Stimulated activated CD8-positive, alpha-beta memory T cell treated with anti-CD3 and anti-CD28 coated beads, Interleukin-15, amount 100 ng/mL, for 24 hours (primary cell): ENCODE measurements around the gene EPC2.

Source experiments
- DNase-seq: peaks from one replicate; pipeline ENCODE4 v3.0.0-alpha.2; 2020; ENCODE audit warnings: low read depth

The EPC2 gene

GRCh38 chr2:148810081-148810480, 165.5 kb downstream of the EPC2 start:
- DNase-seq, result no peak

GRCh38 chr2:148812306-148812705, 167.8 kb downstream of the EPC2 start:
- no peak for DNase-seq

DNA sequence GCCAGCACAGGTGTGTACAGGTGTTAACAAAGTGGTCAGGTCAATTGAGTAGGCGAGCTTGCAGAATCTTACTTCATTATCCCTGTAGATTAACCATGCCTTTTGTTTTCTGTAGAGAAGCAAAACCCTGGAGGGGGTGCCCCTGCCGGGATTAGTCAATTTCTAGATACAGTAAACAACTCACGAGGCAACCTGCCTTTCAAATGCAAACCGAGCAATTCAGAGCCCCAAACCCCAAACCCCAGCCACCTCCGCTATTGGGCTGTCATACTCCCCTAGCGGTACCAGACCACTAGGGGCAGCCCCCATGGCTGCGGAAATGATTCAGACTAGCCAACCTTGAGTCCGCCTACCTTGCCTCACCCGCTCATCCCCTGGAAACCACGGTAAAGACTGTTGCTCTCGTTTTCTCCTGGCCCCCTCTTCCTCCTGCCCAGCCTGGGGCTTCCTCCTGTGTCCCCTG, 169.1 kb downstream of the EPC2 start:
- peak; percentile 29 for DNase-seq

- no peak for DNase-seq
Measured at GRCh38 chr2:148814143-148814859, 169.8 kb downstream of the EPC2 start.

DNA sequence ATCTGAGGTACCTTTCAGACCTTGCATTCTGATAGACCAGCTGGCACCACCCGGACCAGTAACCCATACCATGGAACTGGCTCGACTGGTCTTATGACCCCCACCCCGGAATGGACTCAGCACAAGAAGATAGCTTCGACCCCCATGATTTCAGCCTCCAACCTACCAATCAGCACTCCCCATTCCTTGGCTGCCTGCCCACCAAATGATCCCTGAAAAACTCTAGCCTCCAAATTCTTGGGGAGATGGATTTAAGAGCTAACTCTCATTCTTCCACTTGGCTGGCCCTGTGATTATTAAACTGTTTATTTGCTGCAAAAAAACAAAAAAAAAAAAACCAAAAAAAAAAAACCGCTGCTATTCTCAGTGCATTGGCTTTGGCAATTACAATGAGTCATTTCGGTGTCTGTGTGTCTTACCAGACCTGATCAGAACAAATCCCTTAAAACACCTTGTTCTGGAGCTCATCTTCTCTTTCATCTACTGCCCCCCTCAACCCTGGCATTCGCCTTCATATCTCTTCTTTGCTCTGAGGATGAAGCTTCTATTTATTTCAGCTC, 170.4 kb downstream of the EPC2 start:
- DNase-seq, result no peak

GRCh38 chr2:148816176-148816575, 171.6 kb downstream of the EPC2 start:
- no peak for DNase-seq

DNA sequence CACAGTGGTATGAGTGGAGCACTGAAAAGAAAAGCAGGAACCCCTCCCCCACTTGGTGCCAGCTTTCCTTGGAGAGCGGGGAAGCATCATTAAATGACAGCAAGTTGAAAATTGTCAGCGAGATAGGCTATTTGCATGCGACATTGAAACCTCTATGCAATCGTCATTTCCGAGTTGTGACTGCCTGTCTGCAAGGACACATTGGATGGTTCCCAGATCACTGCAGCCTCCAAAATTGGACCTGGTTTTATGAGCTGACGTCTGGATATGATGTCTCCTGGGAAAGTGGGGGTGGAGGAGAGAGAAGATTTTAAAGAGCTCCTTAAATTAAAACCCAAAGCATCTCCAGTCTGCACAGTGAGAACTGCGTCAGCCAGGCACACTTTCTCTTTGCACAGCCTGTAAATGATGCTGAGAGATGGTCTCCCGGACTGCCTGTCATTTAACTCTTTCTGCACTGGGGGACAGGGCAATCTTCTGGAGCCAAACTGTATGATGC, 172.7 kb downstream of the EPC2 start:
- DNase-seq, result no peak

DNA sequence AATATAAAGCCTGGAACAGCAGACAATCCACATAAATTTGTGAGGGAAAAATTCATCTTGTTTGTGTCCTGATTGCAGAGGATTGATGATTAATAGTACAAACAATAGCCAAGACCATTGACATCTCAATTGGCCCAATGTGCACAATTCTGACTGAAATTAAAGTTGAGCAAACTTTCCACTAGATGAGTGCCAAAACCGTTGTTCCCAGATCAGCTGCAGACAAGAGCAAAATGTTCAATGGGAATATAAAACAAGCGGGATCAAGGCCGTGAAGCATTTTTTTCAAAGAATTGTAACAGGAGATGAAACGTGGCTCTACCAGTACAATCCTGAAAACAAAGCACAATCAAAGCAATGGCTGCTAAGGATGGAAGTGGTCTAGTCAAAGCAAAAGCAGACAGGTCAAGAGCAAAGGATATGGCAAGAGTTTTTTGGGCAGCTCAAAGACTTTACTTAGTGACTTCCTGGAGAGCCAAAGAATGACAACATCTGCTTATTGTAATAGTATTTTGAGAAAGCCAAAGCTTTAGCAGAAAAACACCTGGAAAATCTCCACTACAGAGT, 174.6 kb downstream of the EPC2 start:
- no peak for DNase-seq

DNA sequence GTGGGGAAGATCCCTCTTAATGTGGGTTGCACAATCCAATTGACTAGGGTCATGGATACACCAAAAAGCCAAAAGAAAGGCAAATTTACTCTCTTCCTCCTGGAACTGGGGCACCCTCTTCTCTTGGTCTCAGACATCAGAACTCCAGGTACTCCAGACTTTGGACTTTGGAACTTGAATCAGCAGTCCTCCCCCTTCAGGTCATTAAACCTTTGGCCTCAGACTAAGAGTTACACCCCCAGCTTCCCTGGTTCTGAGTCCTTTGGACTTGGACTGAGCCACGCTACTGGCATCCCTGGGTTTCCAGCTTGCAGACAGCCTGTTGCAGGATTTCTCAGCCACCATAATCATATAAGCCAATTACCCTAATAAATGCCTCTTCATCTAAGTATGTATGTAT, 179.6 kb downstream of the EPC2 start:
- DNase-seq, result no peak

DNA sequence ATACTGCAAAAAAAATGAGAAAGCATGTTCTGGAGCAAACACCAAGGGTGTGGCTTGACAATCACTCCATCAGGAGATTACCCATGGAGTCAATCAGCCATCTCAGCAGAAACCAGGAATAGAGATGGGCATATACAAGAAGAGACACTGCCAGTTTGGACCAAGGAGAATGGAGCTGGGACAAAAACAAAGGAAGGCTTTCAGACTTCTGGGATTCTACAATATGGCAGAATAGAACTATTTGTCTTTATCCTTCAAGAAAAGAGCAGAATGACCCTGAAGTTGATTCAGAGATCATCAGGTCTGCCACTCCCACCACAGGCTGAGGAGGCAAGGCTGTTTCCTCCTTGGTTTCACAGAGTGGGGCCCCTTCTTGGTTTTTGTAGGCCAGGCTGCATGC, 182.2 kb downstream of the EPC2 start:
- no peak for DNase-seq

DNA sequence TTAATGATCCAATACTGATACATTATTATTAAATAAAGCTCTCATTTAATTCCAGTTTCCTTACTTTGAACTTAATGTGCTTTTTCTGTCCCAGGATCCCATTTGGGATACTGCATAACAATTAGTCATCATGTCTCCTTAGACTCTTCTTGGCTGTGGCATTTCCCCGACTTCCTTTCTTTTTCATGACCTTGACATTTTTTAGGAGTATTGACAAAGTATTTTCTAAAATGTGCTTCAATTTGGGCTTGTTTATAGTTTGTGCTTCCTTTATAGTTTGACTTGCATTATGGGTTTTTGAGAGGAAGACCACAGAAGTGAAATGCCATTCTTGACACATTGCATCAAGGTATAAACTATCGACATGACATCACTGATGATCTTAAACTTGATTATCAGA, 184.4 kb downstream of the EPC2 start:
- no peak for DNase-seq

- no peak for DNase-seq
Measured at GRCh38 chr2:148829618-148830017, 185.1 kb downstream of the EPC2 start.

DNA sequence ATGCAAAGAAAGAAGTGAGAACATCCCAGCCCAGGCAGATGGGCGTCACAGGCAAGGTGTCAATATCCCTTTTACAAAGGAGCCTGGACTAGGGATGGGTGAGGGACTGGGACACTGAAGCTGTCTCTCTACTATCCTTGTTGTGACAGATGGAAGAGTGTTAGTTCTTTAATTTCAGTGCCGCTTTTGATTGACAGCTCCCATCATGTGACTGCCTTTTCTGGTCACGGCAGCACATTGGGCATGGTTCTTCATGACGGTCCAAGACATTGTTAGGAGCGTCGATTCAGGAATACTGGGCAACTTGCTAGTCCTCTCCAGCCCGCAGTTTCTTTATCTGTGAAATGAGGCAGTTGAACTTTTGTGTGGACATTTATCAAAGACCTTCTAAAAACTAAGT, 188.1 kb downstream of the EPC2 start:
- DNase-seq, result no peak
